Astrocyte (in vitro differentiated cells and primary cell): ENCODE results near the gene ENTR1. TPM values are rescaled to one million over a fixed set of nuclear protein-coding genes. Genes with fewer than 3 reads are reported as not detected.
A peak's percentile ranks its signal among the peaks of the same experiment; 100 is the strongest.

ENCODE experiments used
- DNase-seq: peaks from one replicate; pipeline ENCODE4 v3.0.0-alpha.2; 2010; ENCODE audit warnings: low read depth
- FAIRE-seq: peaks from 2 replicates; lab custom pipeline; 2011; peaks lifted over from hg19 to GRCh38; lab: Jason Lieb, UNC
- H2AFZ ChIP-seq: 2 replicates; pipeline ENCODE4 v1.6.0; 2012; ENCODE audit warnings: low read depth, low read length, inconsistent platforms
- H3K27ac ChIP-seq: 2 replicates; pipeline ENCODE4 v1.5.1; 2011; ENCODE audit warnings: low read depth, low read length, inconsistent platforms
- H3K27me3 ChIP-seq: 2 replicates; pipeline ENCODE4 v1.6.0; 2011; ENCODE audit warnings: low read length, inconsistent platforms; ENCODE audit not compliant: insufficient read depth
- H3K36me3 ChIP-seq: 2 replicates; pipeline ENCODE4 v1.5.1; 2011; ENCODE audit warnings: low read length, inconsistent platforms; ENCODE audit not compliant: insufficient read depth
- H3K4me1 ChIP-seq: 2 replicates; pipeline ENCODE4 v1.5.1; 2011; ENCODE audit warnings: low read length, inconsistent platforms; ENCODE audit not compliant: insufficient read depth
- H3K4me2 ChIP-seq: 2 replicates; pipeline ENCODE4 v1.6.0; 2012; ENCODE audit warnings: low read length, inconsistent platforms
- H3K4me3 ChIP-seq: 2 replicates; pipeline ENCODE4 v1.5.1; 2011; ENCODE audit warnings: low read depth, mild to moderate bottlenecking, low read length, inconsistent platforms; ENCODE audit not compliant: insufficient read depth
- H3K79me2 ChIP-seq: 2 replicates; pipeline ENCODE4 v1.6.0; 2012; ENCODE audit warnings: mild to moderate bottlenecking, low read length, inconsistent platforms; ENCODE audit not compliant: insufficient read depth
- H3K9ac ChIP-seq: 2 replicates; pipeline ENCODE4 v1.6.0; 2012; ENCODE audit warnings: mild to moderate bottlenecking, low read length, inconsistent platforms
- H3K9me3 ChIP-seq: 2 replicates; pipeline ENCODE4 v1.5.1; 2012; ENCODE audit warnings: low read depth, mild to moderate bottlenecking, low read length, inconsistent platforms; ENCODE audit not compliant: insufficient read depth
- H4K20me1 ChIP-seq: 2 replicates; pipeline ENCODE4 v1.6.0; 2012; ENCODE audit warnings: low read length, inconsistent platforms; ENCODE audit not compliant: insufficient read depth
- H3K27ac Mint-ChIP-seq: one replicate; pipeline ENCODE4 v1.8.0; 2021; ENCODE audit warnings: mild to moderate bottlenecking, mixed read lengths; ENCODE audit not compliant: unreplicated experiment
- H3K27me3 Mint-ChIP-seq: one replicate; pipeline ENCODE4 v1.8.0; 2021; ENCODE audit warnings: low read depth, mixed read lengths; ENCODE audit not compliant: unreplicated experiment
- H3K36me3 Mint-ChIP-seq: one replicate; pipeline ENCODE4 v1.8.0; 2021; ENCODE audit warnings: low read depth, mixed read lengths; ENCODE audit not compliant: unreplicated experiment
- H3K4me1 Mint-ChIP-seq: one replicate; pipeline ENCODE4 v1.8.0; 2021; ENCODE audit warnings: low read depth, mixed read lengths; ENCODE audit not compliant: unreplicated experiment
- H3K4me3 Mint-ChIP-seq: one replicate; pipeline ENCODE4 v1.8.0; 2021; ENCODE audit warnings: mild to moderate bottlenecking, moderate library complexity, mixed read lengths; ENCODE audit not compliant: unreplicated experiment
- H3K9me3 Mint-ChIP-seq: one replicate; pipeline ENCODE4 v1.8.0; 2021; ENCODE audit warnings: mild to moderate bottlenecking, mixed read lengths; ENCODE audit not compliant: unreplicated experiment
- CTCF ChIP-seq: IDR thresholded peaks from 2 replicates; pipeline ENCODE4 v1.5.1; 2011; ENCODE audit warnings: low read depth, mild to moderate bottlenecking, inconsistent platforms, low read length, moderate library complexity; ENCODE audit not compliant: insufficient read depth
- EZH2 ChIP-seq: IDR thresholded peaks from 2 replicates; pipeline ENCODE4 v1.6.1; 2012; ENCODE audit warnings: mild to moderate bottlenecking, low read length, inconsistent platforms; ENCODE audit not compliant: insufficient read depth
- total RNA-seq: library from RNA; stranded (reverse); gene quantifications from 2 replicates; pipeline ENCODE4 v1.2.1, GENCODE V29; 2021

ENTR1 gene
- total RNA-seq, 1 donor from 2014 or later, result 71.7 TPM

GRCh38 chr9:136399176-136400037 is 11.0 kb downstream of the ENTR1 start:
- Histone ChIP-seq H2AFZ (peak overlapping the region; percentile 39), H4K20me1 (peaks cover 30% of the 10 kb centered on the region), H3K27me3 (no peaks in the 10 kb centered on the region), H3K9ac (peak overlapping the region; percentile 91), H3K4me1 (peaks cover 15% of the 10 kb centered on the region), H3K4me2 (peak overlapping the region; percentile 99), H3K4me3 (peak overlapping the region; percentile 82), H3K36me3 (peaks cover 19% of the 10 kb centered on the region), H3K27ac (peak overlapping the region; percentile 51), H3K79me2 (peaks cover 40% of the 10 kb centered on the region), H3K9me3 (no peaks in the 10 kb centered on the region)
- Mint-ChIP-seq H3K4me3 (peak overlapping the region; percentile 96), H3K27me3 (no peaks in the 10 kb centered on the region), H3K36me3 (peaks cover 14% of the 10 kb centered on the region), H3K27ac (peak overlapping the region; percentile 88), H3K9me3 (no peaks in the 10 kb centered on the region), H3K4me1 (peaks cover 9% of the 10 kb centered on the region)
- no peak for DNase-seq
- TF ChIP-seq EZH2 (no peak), CTCF (no peak)
- no peak for FAIRE-seq

- Histone ChIP-seq H3K9me3 (no peaks in the 10 kb centered on the region), H2AFZ (no peak overlapping the region), H3K36me3 (peaks cover 22% of the 10 kb centered on the region), H3K9ac (peak overlapping the region; percentile 91), H3K27ac (no peak overlapping the region), H4K20me1 (peaks cover 35% of the 10 kb centered on the region), H3K79me2 (peaks cover 40% of the 10 kb centered on the region), H3K4me3 (no peak overlapping the region), H3K4me2 (peak overlapping the region; percentile 99), H3K4me1 (peaks cover 15% of the 10 kb centered on the region), H3K27me3 (no peaks in the 10 kb centered on the region)
- peak overlapping the region; percentile 96 for H3K4me3 Mint-ChIP-seq
- TF ChIP-seq EZH2 (no peak), CTCF (no peak)
- peaks cover 14% of the 10 kb centered on the region for H3K36me3 Mint-ChIP-seq
- H3K4me1 Mint-ChIP-seq, result peaks cover 9% of the 10 kb centered on the region
- H3K27me3 Mint-ChIP-seq, result no peaks in the 10 kb centered on the region
- no peak for DNase-seq
- peak overlapping the region; percentile 24 for H3K27ac Mint-ChIP-seq
- H3K9me3 Mint-ChIP-seq, result no peaks in the 10 kb centered on the region
- FAIRE-seq, result no peak
Measured at GRCh38 chr9:136398286-136398685, 12.1 kb downstream of the ENTR1 start.

- no peaks in the 10 kb centered on the region for H3K27me3 Mint-ChIP-seq
Measured at GRCh38 chr9:136397643-136398042, 12.8 kb downstream of the ENTR1 start.

More at GRCh38 chr9:136397643-136398042, 12.8 kb downstream of the ENTR1 start:
- H3K36me3 Mint-ChIP-seq, result peaks cover 14% of the 10 kb centered on the region
- H3K4me2 ChIP-seq, result no peak overlapping the region
- H3K27ac Mint-ChIP-seq, result no peak overlapping the region
- no peak for FAIRE-seq
- H3K9me3 Mint-ChIP-seq, result no peaks in the 10 kb centered on the region
- no peak for TF ChIP-seq EZH2
- no peak for TF ChIP-seq CTCF
- no peak overlapping the region for H3K4me3 ChIP-seq
- DNase-seq, result no peak
- no peak overlapping the region for H3K4me3 Mint-ChIP-seq
- no peak overlapping the region for H3K27ac ChIP-seq
- H3K9me3 ChIP-seq, result no peaks in the 10 kb centered on the region
- no peaks in the 10 kb centered on the region for H3K27me3 ChIP-seq
- peaks cover 38% of the 10 kb centered on the region for H4K20me1 ChIP-seq
- H2AFZ ChIP-seq, result no peak overlapping the region
- peaks cover 40% of the 10 kb centered on the region for H3K79me2 ChIP-seq
- H3K9ac ChIP-seq, result no peak overlapping the region
- H3K4me1 ChIP-seq, result peaks cover 15% of the 10 kb centered on the region
- peaks cover 22% of the 10 kb centered on the region for H3K36me3 ChIP-seq
- H3K4me1 Mint-ChIP-seq, result peaks cover 9% of the 10 kb centered on the region
